Left ventricle myocardium inferior (tissue), 1 donor: ENCODE measurements around the gene P3H3. TPM values are rescaled to one million over a fixed set of nuclear protein-coding genes. Genes with fewer than 3 reads are reported as not detected.

Source experiments
- DNase-seq: peaks from one replicate; pipeline ENCODE4 v3.0.0-alpha.2; 2020
- H3K27ac ChIP-seq: fragments of 200-600 bp; replicated peaks from 2 replicates; pipeline ENCODE4 v1.8.0; 2021
- H3K27me3 ChIP-seq: fragments of 200-600 bp; 2 replicates; pipeline ENCODE4 v1.8.0; 2021; ENCODE audit warnings: low read depth
- H3K36me3 ChIP-seq: fragments of 200-600 bp; 2 replicates; pipeline ENCODE4 v1.8.0; 2021
- H3K4me1 ChIP-seq: fragments of 200-600 bp; 2 replicates; pipeline ENCODE4 v1.8.0; 2021
- H3K4me3 ChIP-seq: fragments of 200-600 bp; 2 replicates; pipeline ENCODE4 v1.8.0; 2021; ENCODE audit warnings: mild to moderate bottlenecking, moderate library complexity
- H3K9me3 ChIP-seq: fragments of 200-600 bp; replicated peaks from 2 replicates; pipeline ENCODE4 v1.8.0; 2021
- intact Hi-C: fragments of 100-400 bp; cut with micrococcal nuclease; formaldehyde crosslinking; loops from one replicate; pipeline ENCODE4 v1.11.0; 2022
- total RNA-seq: library from RNA; stranded (reverse); fragmentation: NEBNext Ultra II Directional; extraction: Animal tissue kit (Norgen Biotek cat#: 25700); gene quantifications from one replicate; pipeline ENCODE4 v1.2.1, GENCODE V29; 2021
- TF ChIP-seq, protein P1 (sequence below): fragments of 200-600 bp; IDR thresholded peaks from 2 replicates; pipeline ENCODE4 v1.8.0; 2021; ENCODE audit warnings: antibody characterized with exemption, mild to moderate bottlenecking, borderline replicate concordance
- donor health status: DM: no; HTN: yes; CAD: no; lungs with severe emphysema.

The P3H3 gene
- total RNA-seq, 1 donor from 2014 or later = 17.5 TPM

DNA sequence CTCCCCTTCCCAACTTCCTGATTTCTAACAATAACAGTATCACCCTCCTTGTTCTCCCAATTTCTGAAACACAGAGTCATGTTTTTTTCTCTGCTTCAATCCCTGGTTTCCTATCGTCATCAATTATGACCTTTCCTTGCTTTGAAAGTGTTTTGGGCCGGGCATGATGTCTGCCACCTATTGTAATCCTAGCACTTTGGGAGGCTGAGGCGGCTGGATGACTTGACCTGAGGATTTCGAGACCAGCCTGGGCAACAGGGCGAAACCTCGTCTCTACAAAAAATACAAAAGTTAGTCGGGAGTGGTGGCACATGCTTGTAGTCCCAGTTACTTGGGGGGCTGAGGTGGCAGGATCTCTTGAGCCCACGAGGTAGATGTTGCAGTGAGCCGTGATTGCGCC lies 19.2 kb upstream of the P3H3 start:
- intact Hi-C loops = no loop called here
- H3K9me3 ChIP-seq = no peaks in the 10 kb centered on the region
- H3K27ac ChIP-seq = no peak overlapping the region
- no peaks in the 10 kb centered on the region for H3K36me3 ChIP-seq
- H3K4me1 ChIP-seq = no peaks in the 10 kb centered on the region
- peaks cover 10% of the 10 kb centered on the region for H3K27me3 ChIP-seq
- no peak for DNase-seq
- H3K4me3 ChIP-seq = no peak overlapping the region
- TF ChIP-seq, protein P1, sequence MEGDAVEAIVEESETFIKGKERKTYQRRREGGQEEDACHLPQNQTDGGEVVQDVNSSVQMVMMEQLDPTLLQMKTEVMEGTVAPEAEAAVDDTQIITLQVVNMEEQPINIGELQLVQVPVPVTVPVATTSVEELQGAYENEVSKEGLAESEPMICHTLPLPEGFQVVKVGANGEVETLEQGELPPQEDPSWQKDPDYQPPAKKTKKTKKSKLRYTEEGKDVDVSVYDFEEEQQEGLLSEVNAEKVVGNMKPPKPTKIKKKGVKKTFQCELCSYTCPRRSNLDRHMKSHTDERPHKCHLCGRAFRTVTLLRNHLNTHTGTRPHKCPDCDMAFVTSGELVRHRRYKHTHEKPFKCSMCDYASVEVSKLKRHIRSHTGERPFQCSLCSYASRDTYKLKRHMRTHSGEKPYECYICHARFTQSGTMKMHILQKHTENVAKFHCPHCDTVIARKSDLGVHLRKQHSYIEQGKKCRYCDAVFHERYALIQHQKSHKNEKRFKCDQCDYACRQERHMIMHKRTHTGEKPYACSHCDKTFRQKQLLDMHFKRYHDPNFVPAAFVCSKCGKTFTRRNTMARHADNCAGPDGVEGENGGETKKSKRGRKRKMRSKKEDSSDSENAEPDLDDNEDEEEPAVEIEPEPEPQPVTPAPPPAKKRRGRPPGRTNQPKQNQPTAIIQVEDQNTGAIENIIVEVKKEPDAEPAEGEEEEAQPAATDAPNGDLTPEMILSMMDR = no peak

DNA sequence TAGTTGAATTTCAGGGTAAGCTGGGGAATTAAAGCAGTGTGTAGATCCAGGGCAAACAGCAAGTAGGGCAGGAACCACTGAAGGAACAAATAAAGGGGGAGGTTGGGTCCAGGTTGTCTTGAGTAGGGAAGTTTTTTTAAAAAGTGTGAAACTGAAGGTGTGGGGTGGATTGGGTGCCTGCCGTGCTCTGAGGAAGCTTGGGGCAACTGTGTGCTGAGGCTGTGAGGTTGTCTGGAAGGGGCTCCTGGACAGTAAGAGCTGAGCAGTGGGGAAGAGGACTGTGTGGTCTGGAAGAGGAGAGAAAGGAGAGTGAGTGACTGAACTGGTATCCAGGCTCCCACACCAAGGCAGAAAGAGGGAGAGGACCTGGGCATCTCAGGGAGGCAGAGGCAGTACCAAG lies 17.4 kb upstream of the P3H3 start:
- no peak for DNase-seq
- Histone ChIP-seq H3K4me3 (no peak overlapping the region), H3K36me3 (no peaks in the 10 kb centered on the region), H3K4me1 (no peaks in the 10 kb centered on the region), H3K27ac (no peak overlapping the region), H3K9me3 (no peaks in the 10 kb centered on the region), H3K27me3 (peaks cover 17% of the 10 kb centered on the region)
- intact Hi-C loops = no loop called here
- TF ChIP-seq, protein P1 = no peak

DNA sequence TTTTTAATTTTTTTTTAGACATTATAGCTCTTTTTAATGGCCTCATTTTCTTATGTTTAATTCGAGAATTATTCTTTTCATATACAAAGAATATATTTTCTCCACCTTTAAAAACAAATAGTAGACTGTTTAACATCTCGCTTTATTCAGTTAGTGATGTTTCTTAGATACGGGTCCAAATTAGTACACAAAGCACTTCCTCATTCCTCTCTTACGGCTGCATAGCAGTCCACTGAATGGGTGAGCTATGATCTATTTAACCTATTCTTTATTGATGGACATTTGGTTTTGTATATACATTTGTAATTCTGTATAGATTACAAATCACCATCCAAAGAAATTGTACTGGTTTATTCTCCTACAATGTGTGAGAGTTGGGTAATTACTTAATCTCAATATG lies 14.8 kb upstream of the P3H3 start:
- TF ChIP-seq, protein P1 = no peak
- intact Hi-C loops = no loop called here
- no peaks in the 10 kb centered on the region for H3K9me3 ChIP-seq
- no peak for DNase-seq
- H3K27me3 ChIP-seq = peaks cover 17% of the 10 kb centered on the region
- no peaks in the 10 kb centered on the region for H3K36me3 ChIP-seq
- H3K27ac ChIP-seq = no peak overlapping the region
- no peak overlapping the region for H3K4me3 ChIP-seq
- H3K4me1 ChIP-seq = no peaks in the 10 kb centered on the region

DNA sequence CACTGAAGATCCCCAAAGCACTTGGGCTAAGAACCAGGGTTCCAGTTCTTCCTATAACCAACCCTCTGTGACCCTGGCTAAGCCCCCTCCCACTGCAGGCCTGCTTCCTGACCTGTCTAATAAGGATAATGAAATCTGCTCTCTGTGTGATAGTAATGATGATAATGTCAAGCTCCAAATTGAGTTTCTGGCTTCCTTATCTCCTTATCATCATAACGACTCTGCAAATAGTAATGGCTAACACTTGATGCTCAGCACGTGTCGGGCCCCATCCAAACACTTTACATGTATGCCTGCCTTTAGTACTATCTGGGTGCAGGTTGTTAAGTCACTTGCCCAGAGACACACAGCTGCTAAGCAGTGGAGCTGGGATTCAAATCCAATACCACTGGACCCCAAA lies 11.6 kb upstream of the P3H3 start:
- peaks cover 24% of the 10 kb centered on the region for H3K27me3 ChIP-seq
- TF ChIP-seq, protein P1 = no peak
- no peak overlapping the region for H3K27ac ChIP-seq
- intact Hi-C loops = no loop called here
- DNase-seq = no peak
- no peaks in the 10 kb centered on the region for H3K9me3 ChIP-seq
- H3K4me3 ChIP-seq = no peak overlapping the region
- H3K4me1 ChIP-seq = peaks cover 7% of the 10 kb centered on the region
- H3K36me3 ChIP-seq = no peaks in the 10 kb centered on the region

DNA sequence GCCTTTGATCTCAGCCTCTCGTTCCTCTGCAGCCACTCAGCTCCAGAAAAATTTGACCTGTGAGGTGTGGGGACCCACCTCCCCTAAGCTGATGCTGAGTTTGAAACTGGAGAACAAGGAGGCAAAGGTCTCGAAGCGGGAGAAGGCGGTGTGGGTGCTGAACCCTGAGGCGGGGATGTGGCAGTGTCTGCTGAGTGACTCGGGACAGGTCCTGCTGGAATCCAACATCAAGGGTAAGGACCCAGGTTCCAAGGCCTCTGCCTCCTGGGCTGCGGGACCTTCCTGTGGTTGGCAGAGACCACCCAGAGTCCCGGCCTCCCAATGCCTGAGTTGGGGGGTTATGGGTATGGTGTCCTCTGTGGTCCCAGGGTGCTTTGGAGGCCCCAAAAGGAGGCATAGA lies 11.1 kb upstream of the P3H3 start:
- DNase-seq = no peak
- TF ChIP-seq, protein P1 = no peak
- intact Hi-C loops = no loop called here
- peaks cover 26% of the 10 kb centered on the region for H3K27me3 ChIP-seq
- H3K4me1 ChIP-seq = peaks cover 12% of the 10 kb centered on the region
- no peak overlapping the region for H3K4me3 ChIP-seq
- no peaks in the 10 kb centered on the region for H3K9me3 ChIP-seq
- no peak overlapping the region for H3K27ac ChIP-seq
- H3K36me3 ChIP-seq = no peaks in the 10 kb centered on the region
